DMS 273 treated with DMSO at 0.1 percent for 48 hours (cell line): ENCODE results near the gene CES1.
"Not testable (repeated sequence)": the region's sequence is repeated elsewhere in the genome, so short reads cannot be mapped to it uniquely, and the experiment has no call there.

ENCODE experiments used
- DNase-seq: peaks from one replicate; lab custom pipeline; 2025; lab: John Stamatoyannopoulos, UW

Gene CES1

DNA sequence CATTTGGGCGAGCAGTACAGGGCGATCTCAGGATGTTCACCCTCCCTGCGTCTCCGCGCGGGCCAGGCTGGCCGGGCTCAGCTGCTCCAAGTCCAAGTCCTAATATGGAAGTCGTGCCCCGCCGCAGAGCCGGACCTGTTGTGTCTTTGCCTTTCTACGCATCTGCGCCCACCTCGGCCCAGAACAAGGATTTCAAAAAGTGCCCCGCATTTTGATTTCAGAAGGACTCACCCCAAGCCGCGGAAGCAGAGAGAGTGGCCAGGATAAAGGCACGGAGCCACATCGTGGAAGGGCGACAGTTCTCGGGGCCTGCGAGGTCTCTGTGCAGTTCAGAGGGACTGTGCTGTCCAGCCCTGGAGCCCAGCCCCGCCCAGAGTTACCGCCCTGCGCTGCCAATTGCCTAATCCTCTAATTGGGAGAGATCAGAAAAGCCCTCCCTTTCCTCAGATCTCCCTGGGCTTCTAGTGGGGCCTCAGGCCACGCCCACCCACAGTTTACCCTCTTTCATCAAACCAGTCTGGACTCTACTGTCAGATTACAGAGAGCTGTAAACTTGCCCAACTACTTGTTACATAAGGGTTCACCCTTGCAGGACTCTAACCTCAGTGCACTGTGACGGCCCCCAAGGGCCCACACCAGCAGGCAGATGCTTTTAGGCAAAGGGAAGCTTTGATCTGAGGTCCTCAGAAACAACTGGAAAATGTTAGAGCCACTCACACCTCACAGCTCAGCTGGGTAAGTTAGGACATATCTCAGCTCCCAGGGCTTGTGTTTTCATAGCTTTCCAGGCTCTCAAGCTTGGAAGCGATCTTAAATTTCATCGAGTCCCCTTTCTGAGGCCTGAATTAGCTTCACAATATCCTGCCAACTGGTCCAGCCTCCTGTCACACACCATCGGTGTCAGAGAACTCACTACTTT lies at the start of gene CES1:
CES1 (minus strand) TSS at position 324 of the 919 bp plus-strand sequence; CDS start at position 283, 41 bp downstream.
- DNase-seq, result no peak

DNA sequence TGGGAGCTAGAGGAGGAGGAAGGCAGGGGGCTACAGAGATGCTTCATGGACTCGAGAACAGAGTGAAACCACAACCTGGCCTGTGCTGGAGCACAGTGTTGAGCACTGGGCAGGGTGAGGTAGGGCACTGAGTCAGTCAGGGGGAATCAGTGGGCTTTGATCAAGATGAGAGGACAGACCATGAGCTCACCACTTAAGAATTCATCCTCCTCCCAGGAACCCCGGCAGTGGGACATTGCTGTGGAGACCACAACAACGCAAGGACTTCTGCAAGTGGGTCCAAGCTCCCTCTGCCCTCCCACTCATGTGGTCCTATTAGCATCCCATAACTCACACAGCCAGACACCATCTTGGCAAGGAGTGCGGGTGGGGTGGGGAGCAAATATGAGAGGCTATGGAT lies 44.0 kb upstream of the CES1 start:
- DNase-seq, result no peak

- DNase-seq, result no peak
Observed at GRCh38 chr16:55875273-55875672, 42.4 kb upstream of the CES1 start, which contains the start of gene CES5A. TSS of gene CES5A (minus strand) at chr16:55875373. CDS start at chr16:55875221, 152 bp downstream.

DNA sequence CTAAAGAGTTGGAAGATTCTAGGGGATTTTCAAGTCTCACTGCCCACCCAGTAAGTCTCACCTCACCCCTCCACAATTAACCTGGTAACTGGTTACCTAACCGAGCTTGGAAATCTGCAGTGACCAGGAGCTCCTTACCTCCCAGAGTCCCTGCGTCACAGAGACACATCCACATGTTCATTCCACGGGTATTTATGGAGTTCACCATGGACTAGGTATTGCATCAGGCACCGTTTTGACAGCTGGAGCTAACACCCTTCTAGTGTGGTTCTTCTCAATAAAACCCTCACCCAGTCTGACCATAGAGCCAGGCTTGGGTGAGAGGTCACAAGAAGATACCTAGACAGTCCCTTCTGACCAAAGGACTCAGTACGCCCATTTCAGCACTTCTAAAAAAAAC lies 40.2 kb upstream of the CES1 start:
- DNase-seq, result no peak

DNA sequence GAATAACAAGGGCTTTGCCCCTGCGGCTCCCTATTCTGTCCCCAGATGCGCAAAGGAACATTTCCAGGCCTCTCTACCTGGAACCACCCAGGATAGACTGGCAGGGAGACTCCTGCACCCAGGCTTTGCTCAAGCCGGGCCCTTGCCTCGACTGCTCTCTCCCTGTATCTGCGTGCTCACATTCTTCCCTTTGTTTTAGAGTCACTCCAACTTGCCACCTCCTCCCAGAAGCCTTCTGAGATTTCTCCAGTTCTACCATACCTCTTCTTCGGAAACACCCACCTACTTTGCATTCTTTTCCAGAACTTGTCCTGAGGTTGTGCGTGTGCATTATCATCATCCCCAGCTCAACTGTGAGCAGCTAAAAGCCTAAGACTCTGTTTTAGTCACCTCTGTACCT lies 39.2 kb upstream of the CES1 start:
- no peak for DNase-seq

GRCh38 chr16:55871411-55872038 lies 38.6 kb upstream of the CES1 start:
- no peak for DNase-seq

- DNase-seq, result no peak
Observed at GRCh38 chr16:55868980-55869379, 36.1 kb upstream of the CES1 start.

DNA sequence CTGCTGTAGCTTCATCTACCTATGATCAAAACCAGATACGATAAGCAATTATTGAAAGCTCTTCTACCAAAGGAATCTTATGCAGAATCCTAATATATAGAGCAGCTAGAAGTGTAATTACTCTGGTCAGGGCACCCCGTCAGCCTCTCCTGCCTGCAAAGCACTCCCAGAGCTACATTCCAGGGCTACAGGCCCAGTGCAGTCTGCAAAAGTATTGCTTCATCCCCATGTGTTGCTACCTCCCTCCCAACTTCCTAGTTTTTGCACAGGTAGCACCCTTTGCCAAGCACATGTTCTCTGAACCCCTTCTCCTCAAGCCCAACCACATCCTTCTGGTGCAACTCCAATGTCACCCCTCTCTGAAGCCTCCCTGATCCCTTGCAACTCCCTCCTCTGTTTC lies 35.2 kb upstream of the CES1 start:
- no peak for DNase-seq

GRCh38 chr16:55861288-55861687 lies 28.4 kb upstream of the CES1 start:
- DNase-seq, result no peak

DNA sequence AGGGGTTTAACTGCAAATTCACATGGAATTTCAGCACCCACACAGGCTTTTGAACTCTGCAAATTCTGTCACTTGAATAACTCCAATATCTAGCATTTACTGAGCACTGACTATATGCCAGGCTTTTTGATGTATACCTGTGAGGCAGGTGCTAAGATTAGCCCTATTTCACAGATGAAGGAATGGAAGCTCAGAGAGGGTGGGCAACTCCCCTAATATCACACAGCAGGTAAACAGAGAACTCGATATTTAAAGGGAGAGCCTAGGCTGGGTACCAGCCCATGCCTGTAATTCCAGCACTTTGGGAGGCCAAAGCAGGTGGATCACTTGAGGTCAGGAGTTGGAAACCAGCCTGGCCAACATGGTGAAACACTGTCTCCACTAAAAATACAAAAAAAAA lies 24.8 kb upstream of the CES1 start:
- not testable (repeated sequence) for DNase-seq

DNA sequence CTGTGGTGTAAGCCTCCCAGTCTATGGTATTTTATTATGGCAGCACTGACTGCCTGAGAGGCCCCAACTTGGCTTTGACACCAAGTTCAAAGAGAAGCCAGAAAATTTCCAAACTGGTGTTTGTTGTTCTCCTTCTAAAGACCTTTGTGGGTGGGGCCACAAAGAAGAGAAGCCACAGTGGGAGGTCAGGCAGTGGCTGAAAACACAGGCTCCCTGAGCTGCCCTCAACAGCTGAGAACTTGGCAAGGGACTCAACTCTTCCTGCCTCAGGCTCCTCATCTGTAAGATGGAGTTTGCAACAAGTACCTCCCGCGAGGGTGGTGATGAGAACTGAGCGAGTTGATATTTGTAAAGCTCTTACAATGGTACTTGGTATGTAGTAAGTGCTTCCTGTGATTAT lies 24.1 kb upstream of the CES1 start:
- DNase-seq, result no peak

DNA sequence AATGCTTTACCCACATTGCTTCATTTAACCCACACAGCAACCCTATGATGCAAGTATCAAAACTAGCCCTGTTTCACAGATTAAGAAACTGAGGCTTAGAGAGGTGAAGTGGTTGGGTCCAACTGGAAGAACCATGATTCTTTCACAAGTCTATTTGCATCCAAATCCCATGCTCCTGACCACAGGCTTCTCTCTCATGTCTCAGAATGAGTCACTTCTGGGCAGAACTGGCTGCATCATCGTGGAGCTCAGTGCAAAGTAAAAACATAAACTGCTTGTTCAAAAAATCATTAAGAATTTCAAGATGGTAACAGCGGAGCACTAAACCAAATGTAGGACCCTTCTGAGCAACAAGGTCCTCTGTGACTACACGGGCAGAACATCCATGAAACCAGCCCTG lies 20.2 kb upstream of the CES1 start:
- DNase-seq, result no peak

DNA sequence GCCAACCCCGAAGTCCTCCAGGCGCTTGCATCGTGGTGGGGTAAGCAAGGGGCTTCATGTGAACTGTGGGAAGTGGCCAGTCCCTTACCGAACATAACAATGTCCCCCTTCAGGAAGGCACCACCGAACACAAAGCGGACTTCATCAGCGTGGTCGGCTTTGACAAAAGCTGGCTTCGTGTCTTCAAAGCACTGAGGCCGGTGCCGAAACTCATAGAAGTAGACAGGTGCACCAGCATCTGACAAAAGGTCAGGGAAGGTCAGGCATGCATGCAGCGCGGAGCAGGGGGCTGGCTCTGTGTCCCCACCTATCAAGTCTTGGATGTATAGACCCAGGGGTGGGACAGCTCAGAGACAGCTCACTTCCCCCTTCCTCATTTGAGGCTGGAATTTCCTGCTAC lies 16.6 kb upstream of the CES1 start:
- DNase-seq, result no peak

GRCh38 chr16:55846598-55847346 lies 13.9 kb upstream of the CES1 start:
- no peak for DNase-seq

GRCh38 chr16:55843105-55843395 lies 10.2 kb upstream of the CES1 start:
- no peak for DNase-seq

- DNase-seq, result peak; percentile 17
Observed at GRCh38 chr16:55842369-55843104, 9.6 kb upstream of the CES1 start.

- DNase-seq, result no peak
Observed at GRCh38 chr16:55839115-55839514, 6.2 kb upstream of the CES1 start.

DNA sequence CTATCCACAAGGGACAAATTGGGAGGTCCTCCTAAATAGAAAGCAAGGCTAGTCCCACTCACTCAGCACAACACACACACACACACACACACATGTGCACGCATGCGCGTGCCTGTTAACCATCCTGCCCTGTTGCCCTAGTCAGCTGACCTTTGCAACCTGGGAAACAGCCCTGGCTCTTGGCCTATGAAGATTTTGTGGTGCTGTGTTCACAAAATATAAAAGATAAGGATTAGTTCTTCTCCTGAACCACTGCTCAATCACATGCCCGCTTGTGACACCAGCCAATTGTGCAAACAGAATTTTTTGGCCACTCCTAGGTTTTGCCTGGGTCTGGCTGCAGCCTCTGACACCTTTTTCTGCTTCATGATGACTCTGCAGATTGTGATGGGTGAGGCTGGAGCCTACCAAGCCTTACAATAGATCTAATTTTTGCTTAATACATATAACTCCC lies 3.3 kb upstream of the CES1 start:
- DNase-seq, result no peak

DNA sequence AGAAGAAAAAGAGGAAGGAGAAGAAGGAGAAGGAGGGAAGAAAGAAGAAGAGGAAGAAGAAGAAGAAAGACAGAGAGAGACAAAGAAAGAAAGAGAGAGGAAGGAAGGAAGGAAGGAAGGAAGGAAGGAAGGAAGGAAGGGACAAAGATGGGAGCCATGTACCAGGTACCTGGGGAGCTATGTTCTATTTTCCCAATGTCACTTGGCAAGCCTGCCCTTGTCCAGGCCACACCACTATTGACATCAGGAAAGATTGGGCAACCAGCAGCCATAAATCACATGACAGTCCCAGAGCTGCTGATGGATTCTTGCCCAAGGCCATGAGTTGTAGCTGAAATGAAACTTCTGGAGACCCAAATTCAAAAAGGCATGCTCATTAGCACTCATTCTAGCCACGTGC lies 2.7 kb upstream of the CES1 start:
- DNase-seq, result no peak

- DNase-seq, result not testable (repeated sequence)
Observed at GRCh38 chr16:55835173-55835572, 2.3 kb upstream of the CES1 start.

DNA sequence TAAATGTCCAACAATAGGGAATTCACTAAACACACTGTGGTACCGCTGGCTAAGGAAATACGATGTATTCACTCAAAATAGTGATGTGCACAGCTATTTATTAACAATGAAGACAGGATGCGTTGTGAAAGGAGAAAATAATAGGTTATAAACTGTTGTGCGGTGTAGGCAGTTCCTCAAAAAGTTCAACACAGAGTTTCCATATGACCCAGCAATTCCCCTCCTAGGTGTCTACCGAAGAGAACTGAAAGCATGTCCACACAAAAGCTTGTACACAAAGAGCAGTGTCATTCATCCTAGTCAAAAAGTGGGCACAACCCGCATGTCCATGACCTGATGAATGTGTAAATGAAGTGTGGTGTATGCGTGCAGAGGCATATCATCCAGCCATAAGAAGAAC lies 1.2 kb upstream of the CES1 start:
- no peak for DNase-seq

- no peak for DNase-seq
Observed at GRCh38 chr16:55832425-55832772, 497 bp downstream of the CES1 start.
